GM18505 (cell line): ENCODE data around the gene CCDC88C.

Source experiments
- ATAC-seq: cut with Tn5 transposase; IDR thresholded peaks from one replicate; pipeline ENCODE4 v1.9.1; 2021; ENCODE audit not compliant: unreplicated experiment
- POLR2A ChIP-seq: IDR thresholded peaks from 4 replicates; pipeline ENCODE4 v1.6.1; 2011; ENCODE audit warnings: borderline replicate concordance; ENCODE audit not compliant: insufficient read depth, insufficient read length; ENCODE audit errors: extremely low read depth

Gene CCDC88C

DNA sequence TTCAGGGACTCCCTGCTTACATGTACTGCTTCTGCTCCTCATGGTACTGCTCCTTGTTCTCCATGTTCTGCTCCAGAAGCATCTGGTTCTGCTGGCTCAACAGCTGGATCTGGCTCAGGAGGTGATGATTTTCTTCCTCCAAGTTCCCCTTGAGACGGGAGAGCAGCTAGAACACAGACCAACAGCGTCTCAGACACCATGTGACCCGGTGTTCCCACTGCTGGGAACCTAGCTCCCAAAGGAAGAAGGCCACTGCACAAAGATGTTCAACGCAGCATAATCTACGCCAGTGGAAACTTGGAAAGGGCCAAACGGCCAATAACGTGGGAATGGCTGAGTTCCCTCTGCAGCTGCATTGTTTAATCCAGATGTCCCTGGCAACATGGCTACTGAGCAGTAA is 123.5 kb downstream of the CCDC88C start:
- ATAC-seq, result no peak
- TF ChIP-seq POLR2A, result no peak

DNA sequence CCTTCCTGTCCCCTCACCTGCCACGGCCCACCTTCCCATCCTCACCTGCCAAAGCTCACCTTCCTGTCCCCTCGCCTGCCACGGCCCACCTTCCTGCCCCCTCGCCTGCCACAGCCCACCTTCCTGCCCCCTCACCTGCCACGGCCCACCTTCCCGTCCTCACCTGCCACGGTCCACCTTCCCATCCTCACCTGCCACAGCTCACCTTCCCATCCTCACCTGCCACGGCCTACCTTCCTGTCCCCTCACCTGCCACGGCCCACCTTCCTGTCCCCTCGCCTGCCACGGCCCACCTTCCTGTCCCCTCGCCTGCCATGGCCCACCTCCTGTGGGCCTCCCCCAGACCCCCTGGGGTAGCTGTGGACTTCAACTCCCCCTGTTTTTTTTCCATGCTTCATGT is 124.3 kb downstream of the CCDC88C start:
- TF ChIP-seq POLR2A, result no peak
- ATAC-seq, result no peak

GRCh38 chr14:91292491-91292890 is 125.1 kb downstream of the CCDC88C start:
- no peak for TF ChIP-seq POLR2A
- ATAC-seq, result no peak

- ATAC-seq, result no peak
- TF ChIP-seq POLR2A, result no peak
Observed at GRCh38 chr14:91291786-91292405, 125.7 kb downstream of the CCDC88C start.

- TF ChIP-seq POLR2A, result no peak
- ATAC-seq, result no peak
Observed at GRCh38 chr14:91290986-91291385, 126.6 kb downstream of the CCDC88C start.

DNA sequence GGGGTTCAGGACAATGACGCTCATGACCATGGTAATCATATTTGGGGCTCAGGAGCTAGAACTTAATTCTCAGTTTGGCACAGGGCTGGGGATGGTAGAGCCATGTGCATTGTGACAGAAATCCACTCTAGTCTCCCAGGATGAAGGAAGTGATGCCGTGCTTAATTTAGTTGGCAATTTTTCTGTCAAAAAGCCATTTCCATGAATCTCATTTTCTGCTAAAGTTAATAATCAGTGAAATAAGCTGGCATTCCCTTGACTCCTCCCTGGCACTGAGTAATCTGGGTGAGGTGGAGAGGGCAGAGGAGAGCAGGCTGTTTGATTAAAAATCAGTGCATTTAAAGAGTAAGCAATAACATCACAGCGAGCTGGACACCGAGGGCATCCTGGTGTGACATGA is 128.2 kb downstream of the CCDC88C start:
- ATAC-seq, result no peak
- no peak for TF ChIP-seq POLR2A

- no peak for ATAC-seq
- TF ChIP-seq POLR2A, result no peak
Observed at GRCh38 chr14:91288876-91289275, 128.7 kb downstream of the CCDC88C start.

DNA sequence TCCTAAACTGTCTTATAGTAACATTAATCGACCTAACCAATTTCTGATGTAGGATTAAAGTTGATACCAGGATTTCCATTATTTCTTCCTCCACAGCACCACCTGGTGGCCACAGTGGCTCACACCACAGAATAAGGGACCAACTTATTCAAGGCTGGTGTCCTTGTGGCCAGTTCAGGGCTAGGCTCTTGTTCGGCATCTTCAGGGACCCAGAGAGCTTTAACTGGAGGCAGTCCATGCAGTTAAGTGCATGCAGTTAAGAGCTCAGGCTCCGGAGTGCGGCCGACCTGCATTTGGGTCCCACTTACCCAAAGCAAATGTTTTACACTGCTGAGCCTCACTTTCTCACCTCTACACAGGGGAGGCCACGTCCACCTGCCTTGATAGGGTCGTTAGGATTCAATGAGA is 131.1 kb downstream of the CCDC88C start:
- ATAC-seq, result no peak
- TF ChIP-seq POLR2A, result no peak

DNA sequence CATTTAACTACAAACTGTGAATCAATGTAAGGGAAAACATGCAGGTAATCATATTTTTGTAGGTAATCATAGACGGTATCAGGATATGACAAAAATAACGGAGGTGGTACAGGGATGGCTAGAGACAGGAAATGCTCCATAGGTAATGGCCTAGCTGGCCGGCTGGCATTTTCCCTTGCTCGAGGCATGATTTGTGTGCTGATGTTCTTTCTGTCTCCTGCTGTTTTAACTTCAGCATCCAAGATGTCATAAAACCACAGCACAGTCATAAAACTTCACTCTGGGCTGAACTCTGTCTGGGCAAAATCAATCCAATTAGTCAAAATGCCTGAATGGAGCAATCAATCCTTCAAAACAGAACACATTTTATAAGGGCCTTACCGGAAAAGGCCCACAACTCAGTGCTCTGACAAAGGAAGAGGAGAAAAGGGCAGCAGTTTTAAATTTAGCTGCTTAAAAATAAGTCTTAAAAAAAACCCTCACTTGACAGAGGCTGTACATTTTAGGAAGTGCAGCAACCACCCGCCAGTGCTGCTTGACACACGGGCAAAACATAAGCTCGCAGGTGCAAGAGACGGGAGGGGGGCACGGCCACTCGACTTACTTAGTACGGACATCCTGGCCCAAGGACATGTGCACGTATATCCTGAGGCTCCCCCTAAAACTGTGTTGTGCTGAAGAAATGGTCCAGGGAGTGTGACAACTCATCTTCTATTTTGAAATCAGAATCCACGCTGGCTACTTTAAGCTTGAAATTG is 132.7 kb downstream of the CCDC88C start:
- ATAC-seq, result no peak
- no peak for TF ChIP-seq POLR2A

- ATAC-seq, result no peak
- no peak for TF ChIP-seq POLR2A
Observed at GRCh38 chr14:91284146-91284790, 133.4 kb downstream of the CCDC88C start.

DNA sequence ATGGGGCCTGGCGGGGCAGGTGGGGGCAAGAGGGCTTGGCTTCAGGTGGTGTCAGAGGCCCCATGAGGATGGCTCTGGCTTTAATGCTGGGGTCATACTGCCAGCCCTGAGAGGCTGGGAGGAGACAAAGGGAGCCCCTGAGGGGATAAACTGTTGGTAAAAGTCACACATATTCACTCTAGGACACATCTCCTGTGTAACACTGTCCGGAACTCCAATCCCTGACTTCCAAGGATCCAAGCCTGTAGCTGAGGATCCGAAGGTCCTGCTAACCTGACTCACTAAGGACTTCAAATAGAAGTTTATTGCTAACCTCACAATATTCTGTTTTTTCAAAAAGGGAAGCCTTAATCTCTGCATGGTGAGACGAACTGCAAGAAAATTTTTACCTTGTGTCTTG is 134.0 kb downstream of the CCDC88C start:
- no peak for ATAC-seq
- no peak for TF ChIP-seq POLR2A

GRCh38 chr14:91282954-91283645 is 134.5 kb downstream of the CCDC88C start:
- no peak for ATAC-seq
- TF ChIP-seq POLR2A, result no peak

DNA sequence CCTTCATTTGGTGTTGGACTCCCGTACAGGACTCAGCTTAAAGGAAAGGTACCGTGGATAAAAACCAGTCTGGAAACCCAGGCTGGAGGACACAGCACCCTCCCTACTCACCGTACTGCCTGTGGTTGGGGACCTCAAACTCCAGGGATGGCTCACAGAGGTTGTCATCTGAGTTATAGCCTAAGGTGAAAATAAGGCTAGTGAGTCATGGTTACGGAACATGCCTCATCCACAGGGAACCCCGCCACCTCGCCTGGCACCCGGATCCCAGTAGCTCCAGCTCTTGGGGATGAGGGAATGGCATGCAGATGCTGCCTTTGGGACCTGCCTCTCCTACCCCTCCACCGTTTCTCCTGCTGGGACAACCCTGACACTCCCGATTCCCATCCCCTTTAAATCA is 136.3 kb downstream of the CCDC88C start:
- no peak for ATAC-seq

DNA sequence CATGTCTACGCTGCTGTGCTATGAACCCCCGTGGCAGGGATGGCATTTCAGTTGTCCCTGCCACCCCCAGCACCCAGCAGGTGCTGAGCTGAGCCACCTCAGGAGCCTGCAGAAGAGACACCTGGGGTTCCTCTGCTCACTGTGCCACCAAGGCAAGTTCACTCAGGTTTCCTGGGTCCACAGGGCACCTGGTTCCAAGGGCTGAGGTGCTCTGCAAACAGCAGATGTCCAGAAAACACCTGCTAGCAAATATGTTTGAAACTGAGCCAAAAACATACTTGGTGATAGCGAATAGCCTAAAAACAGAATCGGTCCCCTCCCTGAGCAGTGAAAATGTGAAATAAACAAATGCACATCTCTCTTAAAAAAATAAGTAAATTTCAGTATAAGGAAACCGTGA is 137.5 kb downstream of the CCDC88C start:
- no peak for ATAC-seq
- no peak for TF ChIP-seq POLR2A

More for the DNA sequence above, 136.3 kb downstream of the CCDC88C start:
- no peak for TF ChIP-seq POLR2A

GRCh38 chr14:91279354-91279753 is 138.3 kb downstream of the CCDC88C start:
- ATAC-seq, result no peak
- no peak for TF ChIP-seq POLR2A

GRCh38 chr14:91278383-91278715 is 139.3 kb downstream of the CCDC88C start:
- no peak for TF ChIP-seq POLR2A

More at GRCh38 chr14:91278383-91278715, 139.3 kb downstream of the CCDC88C start:
- ATAC-seq, result no peak
